GM18517 (cell line): ENCODE data around the gene APBB2.
"Not testable (repeated sequence)": the region's sequence is repeated elsewhere in the genome, so short reads cannot be mapped to it uniquely, and the experiment has no call there.

Experiments
- ATAC-seq: cut with Tn5 transposase; IDR thresholded peaks from one replicate; pipeline ENCODE4 v1.9.1; 2021; ENCODE audit warnings: mild to moderate bottlenecking, moderate library complexity; ENCODE audit not compliant: unreplicated experiment

APBB2 gene

GRCh38 chr4:40840255-40840984, 373.9 kb downstream of the APBB2 start:
- ATAC-seq, result no peak

GRCh38 chr4:40838742-40839141, 375.6 kb downstream of the APBB2 start:
- ATAC-seq, result no peak

GRCh38 chr4:40837094-40837870, 377.1 kb downstream of the APBB2 start:
- no peak for ATAC-seq

GRCh38 chr4:40833212-40833611, 381.1 kb downstream of the APBB2 start:
- ATAC-seq, result no peak

- ATAC-seq, result no peak
These were observed 382.2 kb downstream of the APBB2 start for GRCh38 chr4:40832175-40832574.

GRCh38 chr4:40831146-40831907, 383.0 kb downstream of the APBB2 start:
- no peak for ATAC-seq

- no peak for ATAC-seq
These were observed 384.8 kb downstream of the APBB2 start for GRCh38 chr4:40829586-40829985.

GRCh38 chr4:40828661-40829060, 385.7 kb downstream of the APBB2 start:
- ATAC-seq, result no peak

GRCh38 chr4:40827758-40828157, 386.6 kb downstream of the APBB2 start:
- no peak for ATAC-seq

- ATAC-seq, result no peak
These were observed 387.5 kb downstream of the APBB2 start for GRCh38 chr4:40826821-40827220.

GRCh38 chr4:40825014-40825838, 389.1 kb downstream of the APBB2 start:
- ATAC-seq, result no peak

- ATAC-seq, result no peak
These were observed 391.7 kb downstream of the APBB2 start for GRCh38 chr4:40822420-40823166.

- ATAC-seq, result no peak
These were observed 394.2 kb downstream of the APBB2 start for GRCh38 chr4:40820101-40820500.

- not testable (repeated sequence) for ATAC-seq
These were observed 397.2 kb downstream of the APBB2 start for GRCh38 chr4:40817157-40817556.

GRCh38 chr4:40812856-40813255, 401.5 kb downstream of the APBB2 start:
- no peak for ATAC-seq

- ATAC-seq, result no peak
These were observed 402.0 kb downstream of the APBB2 start for GRCh38 chr4:40812386-40812785.

- no peak for ATAC-seq
These were observed 402.4 kb downstream of the APBB2 start for GRCh38 chr4:40811956-40812355.

GRCh38 chr4:40808926-40809457, 405.4 kb downstream of the APBB2 start:
- no peak for ATAC-seq

- ATAC-seq, result no peak
These were observed 409.7 kb downstream of the APBB2 start for GRCh38 chr4:40804598-40804997.

- ATAC-seq, result no peak
These were observed 414.3 kb downstream of the APBB2 start for GRCh38 chr4:40800064-40800463.
